ENCODE data around the gene ZBTB46. TPM values are rescaled to one million over a fixed set of nuclear protein-coding genes. Genes with fewer than 3 reads are reported as not detected.

Gene ZBTB46
- total and polyA plus RNA-seq, 10 of the 15 experiments (the other 5 are each of a cell fraction or from before 2014, with no cell fraction given), result 0.15 to 0.92 (median 0.34) TPM

- in situ Hi-C loops (cut with MboI), result no loop called here
These were observed 93.4 kb downstream of the ZBTB46 start for GRCh38 chr20:63737695-63737944.

More at GRCh38 chr20:63737695-63737944, 93.4 kb downstream of the ZBTB46 start:
- no peaks in the 10 kb centered on the region for H3K9me3 ChIP-seq (replicated peaks; ENCODE audit: control insufficient read depth, insufficient read depth, low read length)
- FAIRE-seq (no peak), ATAC-seq (no peak), DNase-seq (ENCODE audit: low read depth, low spot score) (no peak)
- ChIA-PET POLR2A (interaction anchor here (2.1 kb wide), 1 partner anchor 127 kb away, joined by 4 read pairs; the partner anchor contains the start of gene TPD52L2), RAD21 (ENCODE audit: unreplicated experiment) (interaction anchor here (1.0 to 4.2 kb wide), 5 partner anchors 10 to 200 kb away, joined by 3 to 32 read pairs (median 5); partner anchors contain the start of genes ARFRP1, PTK6, RTEL1 and ZGPAT), CTCF (interaction anchor here (2.9 kb wide), 1 partner anchor 30 kb away, joined by 28 read pairs; the partner anchor contains the start of genes ARFRP1 and ZGPAT), SMC1A (ENCODE audit: uncharacterized antibody, unreplicated experiment) (interaction anchor here (0.6 to 1.7 kb wide), 2 partner anchors 30 to 39 kb away, joined by 3 to 14 read pairs; partner anchors contain the start of genes ARFRP1 and ZGPAT)
- under 1% methylated on average over 24 of the region's 26 CpGs for WGBS (ENCODE audit: insufficient coverage, insufficient replicate concordance, low lambda C conversion rate, missing lambda C conversion rate)
- TF ChIP-seq MTA2 (IDR thresholded peaks at IDR 0.05; ENCODE audit: low read depth) (no peak), KLF5 (IDR thresholded peaks at IDR 0.05; ENCODE audit: partially characterized antibody) (no peak), TBL1XR1 (IDR thresholded peaks at IDR 0.05; ENCODE audit: low read depth, low read length) (no peak), EED (IDR thresholded peaks at IDR 0.05; ENCODE audit: low read depth) (no peak), ZNF24 (IDR thresholded peaks at IDR 0.05) (no peak), CTCF (IDR thresholded peaks at IDR 0.05 in 2 of 3, conservative IDR thresholded peaks at IDR 0.05 in 1 of 3; ENCODE audit: control insufficient read depth in 2 of 3, extremely low read depth in 1 of 3, insufficient read depth in 1 of 3, low read depth in 3 of 3, low read length in 3 of 3) (no peak)
- H3K27ac ChIP-seq (ENCODE audit: control insufficient read depth, insufficient read depth), result peak overlapping the region; percentile 94
- H4K20me1 ChIP-seq (ENCODE audit: control insufficient read depth, insufficient read depth), result no peaks in the 10 kb centered on the region
- peaks cover 33% of the 10 kb centered on the region for H3K4me1 ChIP-seq (ENCODE audit: control insufficient read depth, insufficient read depth, low read length)
- peaks cover 5 to 27% of the 10 kb centered on the region in 2 experiments; a peak in 3 of 4 replicates for H3K36me3 ChIP-seq (ENCODE audit: control insufficient read depth in 2 of 2, insufficient read depth in 2 of 2, low read length in 1 of 2)
- H2AFZ ChIP-seq (ENCODE audit: control insufficient read depth, low read depth, low read length), result no peak overlapping the region
- intact Hi-C loops (cut with micrococcal nuclease; ENCODE audit: unreplicated experiment), result loop anchor here (2.0 kb wide), 2 partner anchors 31 to 127 kb away; partner anchors contain the start of genes ARFRP1 and TPD52L2
- H3K9ac ChIP-seq (ENCODE audit: control insufficient read depth, insufficient read depth, low read length), result no peak overlapping the region; the same call in 1 of the 2 replicates
- no TSS peak for BruUV-seq (replicated peaks)
- peaks cover 20% of the 10 kb centered on the region for H3K79me2 ChIP-seq (ENCODE audit: control insufficient read depth, insufficient read depth, low read length)
- peak overlapping the region; percentile 84 for H3K4me3 ChIP-seq
- peak overlapping the region; percentile 93; the same call in 1 of the 2 replicates for H3K4me2 ChIP-seq (ENCODE audit: control insufficient read depth, insufficient read depth)
- H3K27me3 ChIP-seq (replicated peaks in 1 of 2; ENCODE audit: control insufficient read depth in 2 of 2, insufficient read depth in 2 of 2, low read length in 1 of 2), result no peaks in the 10 kb centered on the region

Measured in GM12878 (cell line).